GM12872 (cell line): ENCODE measurements around the gene DENND4C.

Source experiments
- CTCF ChIP-seq: IDR thresholded peaks from 3 replicates; pipeline ENCODE4 v1.5.1; 2011; ENCODE audit warnings: low read depth, mild to moderate bottlenecking, low read length, moderate library complexity; ENCODE audit not compliant: insufficient read depth

The DENND4C gene

GRCh38 chr9:19230355-19231125, at the start of gene DENND4C:
TSS of gene DENND4C (plus strand) at chr9:19230693. CDS start at chr9:19276175, 45,482 bp downstream.
- TF ChIP-seq CTCF: peak; percentile 7; the same call in 1 of the 3 replicates

DNA sequence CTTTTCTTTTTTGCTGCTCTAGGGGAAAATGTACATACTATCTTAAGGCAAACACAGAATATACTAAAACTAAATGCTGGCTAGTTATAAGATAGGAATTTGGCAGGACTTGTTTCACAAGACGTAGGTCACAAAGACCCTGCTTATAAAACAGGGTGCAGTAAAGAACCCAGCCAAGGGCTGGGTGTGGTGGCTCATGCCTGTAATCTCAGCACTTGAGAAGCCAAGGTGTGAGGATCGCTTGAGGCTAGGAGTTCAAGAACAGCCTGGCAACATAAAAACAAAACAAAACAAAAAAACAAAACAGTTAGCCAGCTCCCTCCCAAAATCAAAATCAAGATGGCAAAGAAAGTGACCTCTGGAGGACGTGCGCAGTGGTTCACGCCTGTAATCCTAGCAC, 49.5 kb upstream of the DENND4C start:
- TF ChIP-seq CTCF: no peak

DNA sequence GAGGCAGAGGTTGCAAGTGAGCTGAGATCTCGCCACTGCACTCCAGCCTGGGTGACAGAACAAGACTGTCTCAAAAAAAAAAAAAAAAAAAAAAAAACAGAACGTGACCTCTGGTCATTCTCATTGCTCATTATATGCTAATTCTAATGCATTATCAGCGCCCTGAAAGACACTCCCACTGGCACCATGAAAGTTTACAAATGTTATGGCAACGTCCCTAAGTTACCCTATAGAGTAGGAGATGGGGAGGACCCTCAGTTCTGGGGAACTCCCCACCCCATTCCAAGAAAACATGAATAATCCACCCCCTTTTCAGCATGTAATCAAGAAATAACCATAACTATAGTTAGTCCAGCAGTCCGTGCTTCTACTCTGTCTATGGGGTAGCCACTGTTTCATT, 48.9 kb upstream of the DENND4C start:
- no peak for TF ChIP-seq CTCF

GRCh38 chr9:19184144-19184917, 46.2 kb upstream of the DENND4C start:
- no peak for TF ChIP-seq CTCF

GRCh38 chr9:19185191-19185590, 45.3 kb upstream of the DENND4C start:
- no peak for TF ChIP-seq CTCF

- no peak for TF ChIP-seq CTCF
Observed at GRCh38 chr9:19186232-19186631, 44.3 kb upstream of the DENND4C start.

GRCh38 chr9:19188771-19189170, 41.7 kb upstream of the DENND4C start:
- no peak for TF ChIP-seq CTCF
